Stimulated activated CD8-positive, alpha-beta memory T cell treated with anti-CD3 and anti-CD28 coated beads, Interleukin-2, amount 100 ng/mL, for 48 hours (primary cell): Measurements from ENCODE around the gene EIF3L.

Experiments used
- DNase-seq, 2 donors: peaks; one replicate each; pipeline ENCODE4 v3.0.0-alpha.2; 2020; ENCODE audit warnings: low read depth in 2 of 2

Gene EIF3L

DNA sequence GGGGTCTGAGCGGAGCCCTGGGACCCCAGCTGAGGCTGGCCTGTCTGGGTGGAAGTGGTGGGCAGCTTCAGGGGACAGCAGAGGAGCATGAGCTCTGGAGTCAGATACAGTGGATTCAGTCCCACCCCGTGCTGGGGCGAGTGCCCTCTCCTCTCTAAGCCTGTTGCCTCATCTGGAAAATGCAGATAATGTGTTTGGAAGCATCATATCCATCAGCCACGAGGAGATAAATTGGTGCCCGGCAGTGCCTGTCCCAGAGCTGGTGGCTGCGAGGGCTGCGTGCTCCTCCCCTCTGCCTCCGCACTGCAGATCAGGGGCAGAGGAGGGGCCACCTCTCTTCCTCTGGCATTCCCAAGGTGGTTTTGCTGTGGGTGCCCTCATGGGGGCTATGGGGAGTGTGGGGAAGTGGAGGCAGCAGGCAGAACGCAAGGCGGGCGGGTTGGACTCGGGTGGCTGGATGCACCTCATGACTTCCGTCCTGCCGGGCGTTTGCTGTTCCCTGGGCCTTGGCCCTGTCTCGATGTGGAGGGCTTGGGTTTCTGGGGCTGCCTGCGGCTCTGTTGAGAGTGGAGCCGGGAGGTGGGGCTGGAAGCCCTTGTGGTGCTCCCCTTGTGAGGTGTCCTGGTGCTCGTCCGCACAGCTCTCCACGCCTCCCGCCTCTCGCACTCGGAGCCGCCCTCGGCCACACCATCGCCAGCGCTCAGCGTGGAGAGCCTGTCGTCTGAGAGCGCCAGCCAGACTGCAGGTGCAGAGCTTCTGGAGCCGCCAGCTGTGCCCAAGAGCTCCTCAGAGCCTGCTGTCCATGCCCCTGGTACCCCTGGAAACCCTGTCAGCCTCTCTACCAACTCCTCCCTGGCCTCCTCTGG, 77.8 kb downstream of the EIF3L start:
- DNase-seq = no peak

DNA sequence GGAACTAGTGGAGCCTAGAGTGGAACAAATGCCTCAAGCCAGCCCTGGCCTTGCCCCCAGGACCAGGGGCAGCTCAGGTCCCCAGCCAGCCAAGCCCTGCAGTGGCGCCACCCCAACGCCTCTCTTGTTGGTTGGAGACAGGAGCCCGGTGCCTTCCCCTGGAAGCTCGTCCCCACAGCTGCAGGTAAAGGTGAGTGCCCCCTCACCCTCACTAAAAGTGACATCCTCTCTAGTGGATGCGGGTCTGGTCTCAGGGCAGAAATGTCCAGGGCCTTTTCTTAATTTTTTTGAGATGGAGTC, 78.4 kb downstream of the EIF3L start:
- DNase-seq = no peak

DNA sequence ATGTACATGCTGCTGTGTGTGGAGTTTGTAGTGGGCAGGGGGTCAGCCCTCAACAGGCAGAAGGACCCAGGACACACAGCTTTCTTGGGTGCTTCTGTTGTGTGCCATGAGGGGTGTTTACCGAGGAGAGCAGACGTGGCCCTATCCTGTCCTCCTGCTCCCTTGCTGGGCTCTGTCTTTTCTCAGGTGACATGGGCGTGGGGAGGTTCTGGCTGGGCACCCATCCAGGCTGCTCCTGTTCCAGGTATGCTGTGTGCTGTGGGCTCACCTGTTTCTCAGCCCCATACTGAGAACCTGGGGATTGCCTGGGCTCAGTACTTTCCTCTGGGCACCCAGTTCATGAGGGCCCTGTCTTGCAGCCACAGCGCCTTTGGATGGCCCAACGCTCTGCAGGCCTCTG, 80.2 kb downstream of the EIF3L start:
- DNase-seq = no peak

DNA sequence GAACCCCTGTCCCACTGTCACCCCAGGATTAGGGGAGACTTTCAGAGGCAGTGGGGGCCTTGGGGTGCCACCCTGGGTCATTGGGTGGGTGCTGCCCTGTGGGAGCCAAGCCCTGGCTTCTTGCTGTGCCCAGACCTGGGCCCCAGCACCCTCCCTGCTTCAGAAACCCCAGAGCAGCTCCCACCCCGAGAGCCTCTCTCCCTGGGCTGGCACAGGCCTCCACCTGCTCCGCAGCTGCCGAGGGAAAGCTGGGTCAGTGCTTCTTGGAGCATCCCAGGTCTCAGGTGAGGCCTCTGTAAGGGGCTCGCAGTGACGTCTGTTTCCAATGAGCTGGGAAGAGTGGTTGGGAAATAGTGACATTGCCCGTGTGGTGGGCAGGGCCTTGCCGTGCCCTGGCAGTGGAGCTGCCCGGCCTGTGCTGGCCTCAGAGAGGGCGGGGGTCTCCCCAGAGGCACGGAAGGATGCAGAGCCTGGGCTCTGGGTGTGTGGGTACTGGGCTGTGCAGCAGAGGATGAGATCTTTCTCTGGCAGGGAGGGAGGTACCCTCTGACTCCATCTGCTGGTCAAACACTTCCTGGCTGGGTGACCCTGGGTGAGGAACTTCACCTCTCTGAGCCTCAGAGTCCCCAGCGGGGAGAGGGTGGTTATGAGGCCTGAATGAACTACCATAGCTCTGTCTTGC, 81.2 kb downstream of the EIF3L start:
- no peak for DNase-seq

DNA sequence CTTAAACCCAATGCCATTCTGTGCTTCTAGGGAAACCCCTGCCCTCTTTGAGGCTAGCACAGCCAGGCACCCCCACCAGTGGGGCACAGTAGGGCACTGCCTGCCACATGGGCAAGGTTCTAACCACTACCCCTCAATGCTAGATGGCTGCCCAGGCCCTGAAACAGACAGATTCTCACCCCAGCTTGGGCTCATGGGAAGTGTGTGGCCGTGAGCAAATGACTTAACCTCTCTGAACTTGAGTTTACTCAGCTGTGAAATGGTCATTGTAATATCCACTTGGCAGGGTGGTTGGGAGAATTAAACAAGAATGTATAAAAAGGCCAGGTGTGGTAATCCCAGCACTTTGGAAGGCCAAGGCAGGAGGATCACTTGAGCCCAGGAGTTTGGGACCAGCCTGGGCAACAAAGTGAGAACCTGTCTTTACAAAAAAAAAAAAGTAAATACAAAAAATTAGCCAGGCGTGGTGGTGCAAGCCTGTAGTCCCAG, 81.8 kb downstream of the EIF3L start:
- DNase-seq = no peak

DNA sequence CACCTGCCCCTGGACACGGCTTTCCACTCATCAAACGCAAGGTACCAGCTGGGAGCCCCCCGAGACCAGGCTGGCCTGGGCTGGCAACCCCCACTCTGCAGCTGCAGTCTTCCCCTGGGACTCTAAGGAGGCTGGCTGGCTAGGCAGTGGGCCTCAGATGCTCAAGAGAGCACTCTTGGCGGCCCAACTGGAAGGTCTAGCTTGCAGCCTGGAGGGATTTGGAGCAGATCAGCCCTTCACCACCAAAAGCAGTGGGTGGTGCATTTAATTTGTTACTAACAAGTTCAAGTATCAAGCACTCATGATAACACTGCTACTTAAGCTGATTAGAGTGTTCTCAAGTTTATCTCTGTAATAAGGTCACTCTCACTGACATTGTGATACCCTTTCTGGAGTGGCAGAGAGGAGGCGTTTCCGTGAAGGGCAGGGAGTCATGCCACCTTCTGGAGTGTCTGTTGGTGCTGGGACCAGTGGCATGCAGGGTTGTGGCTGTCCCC, 82.7 kb downstream of the EIF3L start:
- no peak for DNase-seq

DNA sequence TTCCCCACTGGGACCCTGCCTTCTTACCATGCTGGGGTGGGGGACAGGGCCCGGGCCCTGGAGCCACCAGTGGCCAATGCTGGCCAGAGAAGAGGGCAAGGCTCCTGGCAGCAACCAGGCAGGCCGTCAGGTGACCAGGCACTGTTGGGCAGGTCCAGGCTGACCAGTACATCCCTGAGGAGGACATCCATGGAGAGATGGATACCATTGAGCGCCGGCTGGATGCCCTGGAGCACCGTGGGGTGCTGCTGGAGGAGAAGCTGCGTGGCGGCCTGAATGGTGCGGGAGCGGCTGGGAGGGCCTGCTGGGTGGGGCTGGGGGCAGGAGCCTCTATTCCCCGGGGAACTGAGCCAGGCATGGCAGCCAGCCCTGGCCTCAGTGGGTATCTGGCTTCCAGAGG, 83.2 kb downstream of the EIF3L start:
- no peak for DNase-seq

DNA sequence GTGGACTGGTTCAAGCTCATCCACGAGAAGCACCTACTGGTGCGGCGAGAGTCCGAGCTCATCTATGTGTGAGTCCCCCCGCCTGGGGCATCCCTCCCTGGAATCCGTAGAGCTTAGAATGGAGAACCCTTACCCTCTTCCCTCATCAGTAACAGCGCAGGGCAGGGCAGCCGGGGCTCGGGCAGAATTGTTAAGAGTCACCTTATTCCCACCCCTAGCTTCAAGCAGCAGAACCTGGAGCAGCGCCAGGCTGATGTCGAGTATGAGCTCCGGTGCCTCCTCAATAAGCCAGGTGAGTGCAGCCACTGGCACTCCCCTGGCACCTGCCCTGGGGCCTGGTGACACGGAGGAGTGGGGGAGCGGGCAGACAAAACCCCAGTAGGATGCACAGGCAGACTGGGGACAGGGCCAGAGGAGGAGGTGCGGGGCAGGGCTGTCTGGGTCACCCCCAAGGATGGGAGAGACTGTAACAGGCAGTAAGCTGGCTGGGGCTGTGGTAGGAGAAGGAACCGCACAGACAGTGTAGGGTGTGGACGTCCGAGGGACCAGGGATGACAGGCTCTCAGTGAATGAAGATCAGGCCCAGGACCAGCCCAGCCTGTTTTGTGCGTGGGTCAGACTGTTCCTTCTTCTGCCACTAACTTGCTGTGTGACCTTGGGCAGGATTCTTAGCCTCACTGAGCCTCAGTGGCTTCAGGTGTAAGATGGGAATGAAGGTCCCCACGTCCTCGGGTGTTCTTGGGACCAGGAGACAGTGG, 83.8 kb downstream of the EIF3L start:
- DNase-seq = no peak

DNA sequence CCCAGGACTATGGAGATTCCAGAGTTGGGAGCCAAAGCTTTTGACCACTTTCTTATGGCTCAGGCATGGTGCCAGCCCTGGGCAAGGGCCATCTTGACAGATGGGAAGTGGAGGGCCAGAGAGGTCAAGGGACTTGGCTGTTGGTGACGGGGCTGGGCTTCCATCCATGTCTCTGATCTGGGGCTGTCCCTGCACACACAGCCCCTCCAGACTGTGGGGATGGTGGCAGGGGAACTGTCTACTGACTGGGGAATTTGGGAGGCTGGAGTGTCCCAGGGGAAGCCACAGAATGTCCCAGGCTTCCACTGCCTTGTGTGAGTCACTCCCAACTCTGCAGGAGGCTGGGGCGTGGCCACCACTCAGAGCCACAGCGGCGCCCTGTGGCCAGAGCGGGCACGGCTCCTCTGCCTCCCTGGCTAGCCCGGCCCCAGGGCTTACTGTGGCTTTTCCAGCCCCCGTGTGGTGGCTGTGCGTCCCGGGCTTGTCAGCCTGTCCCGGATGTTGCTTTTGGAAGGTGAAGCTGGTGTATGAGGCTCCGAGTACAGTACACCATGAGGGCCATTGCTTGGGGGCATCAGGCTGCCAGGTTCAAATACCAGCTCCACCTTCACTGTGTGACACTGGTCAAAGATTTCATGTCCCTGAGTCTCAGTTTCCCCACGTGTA, 84.6 kb downstream of the EIF3L start:
- DNase-seq = peak; percentile 80
